H1 (cell line): ENCODE data around the gene PREX1. TPM values are rescaled to one million over a fixed set of nuclear protein-coding genes. Genes with fewer than 3 reads are reported as not detected.

Experiments used
- CEBPB ChIP-seq: IDR thresholded peaks from 2 replicates; pipeline ENCODE4 v1.6.1; 2012; ENCODE audit warnings: low read depth, low read length
- EZH2 ChIP-seq: fragments of 200-600 bp; sonication (generic); IDR thresholded peaks from 2 replicates; pipeline ENCODE4 v1.7.1; 2012; ENCODE audit warnings: low read depth, mild to moderate bottlenecking, moderate library complexity, low read length, inconsistent platforms; ENCODE audit not compliant: severe bottlenecking
- polyA plus RNA-seq, 7 experiments: library from polyadenylated mRNA; depleted of rRNA in 3 of 7; stranded (reverse) in 5 of 7; unstranded in 2 of 7; fragments of >200 nt in 5 of 7; fragments of 200-250 nt in 2 of 7; gene quantifications; 1 replicate in 5 of 7; 2 replicates in 1 of 7; 4 replicates in 1 of 7; pipeline versions ENCODE4 v1.2.1 to v1.2.3, GENCODE V29; 2011 to 2013; ENCODE audit warnings: missing spikeins in 2 of 7, mixed read lengths in 2 of 7
- total RNA-seq: library from RNA; stranded (reverse); fragmentation: NEBNext Ultra II Directional; extraction: Animal tissue kit (Norgen Biotek cat#: 25700); gene quantifications from 2 replicates; pipeline ENCODE4 v1.2.1, GENCODE V29; 2021

The PREX1 gene
- total and polyA plus RNA-seq, 2 of the 8 experiments (the other 6 are each of a cell fraction or from before 2014, with no cell fraction given): 10.7 to 12.8 TPM

DNA sequence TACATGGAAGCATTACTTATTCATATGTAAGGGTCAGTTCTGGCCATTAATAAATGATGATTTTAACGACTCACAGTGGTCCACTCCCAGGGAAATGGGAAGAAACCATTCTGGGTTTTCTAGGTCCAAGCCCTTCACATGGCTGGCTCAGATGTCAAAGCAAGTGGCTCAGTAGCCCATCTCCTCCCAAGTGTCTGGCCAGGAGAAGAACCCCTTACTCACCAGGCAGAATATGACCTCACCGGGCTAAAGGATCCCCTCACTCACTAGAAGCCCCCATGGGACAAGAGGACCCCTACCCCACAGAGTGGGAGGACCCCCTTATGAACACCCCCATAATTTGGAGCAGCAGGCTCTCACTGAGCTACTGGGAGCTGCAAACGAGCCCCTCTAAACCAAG, 34.0 kb downstream of the PREX1 start (continued):
- TF ChIP-seq CEBPB (no peak), EZH2 (no peak)
- TF ChIP-seq, all 59 proteins: peak for 0
